CD14-positive monocyte (primary cell): Measurements from ENCODE around the gene CELSR1. TPM values are rescaled to one million over a fixed set of nuclear protein-coding genes. Genes with fewer than 3 reads are reported as not detected.

Experiments
- DNase-seq, 3 donors: peaks; one replicate each; pipeline ENCODE4 v3.0.0-alpha.2; 2011 to 2022
- H2AFZ ChIP-seq: 2 replicates; pipeline ENCODE4 v1.6.0; 2012; ENCODE audit warnings: mild to moderate bottlenecking, low read depth, low read length, inconsistent platforms; ENCODE audit not compliant: insufficient read depth, poor library complexity, severe bottlenecking
- H3K27ac ChIP-seq, 2 donors: 1 replicate in 1 of 2; 2 replicates in 1 of 2; pipeline ENCODE4 v1.5.1; 2012 to 2013; ENCODE audit warnings: low read length in 2 of 2, control low read depth in 1 of 2, inconsistent platforms in 1 of 2, low read depth in 1 of 2, mild to moderate bottlenecking in 1 of 2
- H3K27me3 ChIP-seq, 2 donors: one replicate each; pipeline versions ENCODE4 v1.6.0 to v1.6.1; 2011 to 2013; ENCODE audit warnings: low read length in 2 of 2; ENCODE audit not compliant: control insufficient read depth in 2 of 2, insufficient read depth in 2 of 2
- H3K36me3 ChIP-seq, 2 donors: replicated peaks in 1 of 2; 1 replicate in 1 of 2; 2 replicates in 1 of 2; pipeline versions ENCODE4 v1.5.1 to v1.6.1; 2012 to 2013; ENCODE audit warnings: low read length in 2 of 2, control low read depth in 1 of 2, inconsistent platforms in 1 of 2, mild to moderate bottlenecking in 1 of 2; ENCODE audit not compliant: insufficient read depth in 2 of 2, control insufficient read depth in 1 of 2
- H3K4me1 ChIP-seq, 2 donors: 1 replicate in 1 of 2; 2 replicates in 1 of 2; pipeline versions ENCODE4 v1.5.1 to v1.6.1; 2012 to 2013; ENCODE audit warnings: low read length in 2 of 2, control low read depth in 1 of 2, inconsistent platforms in 1 of 2, mild to moderate bottlenecking in 1 of 2, moderate library complexity in 1 of 2; ENCODE audit not compliant: insufficient read depth in 2 of 2, control insufficient read depth in 1 of 2
- H3K4me2 ChIP-seq: replicated peaks from 2 replicates; pipeline ENCODE3; 2012; ENCODE audit warnings: low read length, moderate library complexity, mild to moderate bottlenecking; ENCODE audit not compliant: poor library complexity, severe bottlenecking; ENCODE audit errors: extremely low read depth
- H3K4me3 ChIP-seq, 3 experiments: fragments of 200-600 bp in 1 of 3; sonication (generic) in 1 of 3; replicated peaks in 1 of 3; 1 replicate in 2 of 3; 2 replicates in 1 of 3; pipeline ENCODE4 v1.5.1; 2011 to 2013; ENCODE audit warnings: low read length in 3 of 3, mild to moderate bottlenecking in 3 of 3, control low read depth in 2 of 3, low read depth in 2 of 3, inconsistent platforms in 1 of 3, moderate library complexity in 1 of 3
- H3K79me2 ChIP-seq: 2 replicates; pipeline ENCODE4 v1.6.0; 2012; ENCODE audit warnings: mild to moderate bottlenecking, control low read depth, inconsistent platforms, low read length, moderate library complexity; ENCODE audit not compliant: insufficient read depth
- H3K9ac ChIP-seq: 2 replicates; pipeline ENCODE4 v1.6.0; 2017; ENCODE audit warnings: low read length, mild to moderate bottlenecking; ENCODE audit not compliant: insufficient read depth, poor library complexity, severe bottlenecking
- H3K9me3 ChIP-seq, 2 donors: replicated peaks in 1 of 2; 1 replicate in 1 of 2; 2 replicates in 1 of 2; pipeline versions ENCODE4 v1.5.1 to v1.6.1; 2012 to 2013; ENCODE audit warnings: low read length in 2 of 2, control low read depth in 1 of 2; ENCODE audit not compliant: control insufficient read depth in 1 of 2, insufficient read depth in 1 of 2
- H4K20me1 ChIP-seq: 2 replicates; pipeline ENCODE4 v1.6.0; 2012; ENCODE audit warnings: mild to moderate bottlenecking, low read length, control low read depth, moderate library complexity; ENCODE audit not compliant: insufficient read depth
- H3K27ac Mint-ChIP-seq, 7 donors: one replicate each; pipeline ENCODE4 v1.8.0; 2020; ENCODE audit warnings: mild to moderate bottlenecking in 7 of 7, mixed read lengths in 7 of 7, moderate library complexity in 6 of 7, inconsistent platforms in 2 of 7
- H3K27me3 Mint-ChIP-seq, 3 donors: one replicate each; pipeline ENCODE4 v1.8.0; 2021 to 2022; ENCODE audit warnings: low read depth in 3 of 3, mild to moderate bottlenecking in 3 of 3, mixed read lengths in 3 of 3, moderate library complexity in 3 of 3, inconsistent platforms in 1 of 3
- H3K36me3 Mint-ChIP-seq, 2 donors: one replicate each; pipeline ENCODE4 v1.8.0; 2020; ENCODE audit warnings: mixed read lengths in 2 of 2, inconsistent platforms in 1 of 2, mild to moderate bottlenecking in 1 of 2
- H3K4me1 Mint-ChIP-seq: one replicate; pipeline ENCODE4 v1.8.0; 2020; ENCODE audit warnings: mild to moderate bottlenecking, mixed read lengths
- H3K4me3 Mint-ChIP-seq, 2 donors: one replicate each; pipeline ENCODE4 v1.8.0; 2020; ENCODE audit warnings: mild to moderate bottlenecking in 2 of 2, mixed read lengths in 2 of 2, moderate library complexity in 1 of 2
- H3K9me3 Mint-ChIP-seq, 7 donors: one replicate each; pipeline ENCODE4 v1.8.0; 2020 to 2022; ENCODE audit warnings: mixed read lengths in 7 of 7, mild to moderate bottlenecking in 6 of 7, moderate library complexity in 6 of 7, inconsistent platforms in 2 of 7
- WGBS: methylation state at CpG from one replicate; pipeline ENCODE4 v1.1.5; 2013; ENCODE audit warnings: missing lambda C conversion rate; ENCODE audit not compliant: insufficient coverage; 5-methylcytosine and 5-hydroxymethylcytosine counted together
- intact Hi-C, 2 donors: fragments of 100-400 bp; cut with micrococcal nuclease; formaldehyde crosslinking; loops; one replicate each; pipeline versions ENCODE4 v1.15.0 to v1.15.1; 2023
- polyA plus RNA-seq, 3 donors: library from polyadenylated mRNA; depleted of rRNA in 1 of 3; unstranded in 2 of 3; stranded (reverse) in 1 of 3; fragments of 300-500 nt in 2 of 3; fragments of >200 nt in 1 of 3; fragmentation: Illumina TruSeq in 2 of 3; gene quantifications; 1 replicate in 2 of 3; 2 replicates in 1 of 3; pipeline ENCODE4 v1.2.3, GENCODE V29; 2012 to 2021
- TF ChIP-seq, protein P1 (sequence below): fragments of 200-600 bp; IDR thresholded peaks from one replicate; pipeline ENCODE4 v1.8.0; 2022; ENCODE audit warnings: antibody characterized with exemption, mild to moderate bottlenecking

CELSR1 gene
- polyA plus RNA-seq, 3 donors, result 0.16 TPM; not detected in 2

DNA sequence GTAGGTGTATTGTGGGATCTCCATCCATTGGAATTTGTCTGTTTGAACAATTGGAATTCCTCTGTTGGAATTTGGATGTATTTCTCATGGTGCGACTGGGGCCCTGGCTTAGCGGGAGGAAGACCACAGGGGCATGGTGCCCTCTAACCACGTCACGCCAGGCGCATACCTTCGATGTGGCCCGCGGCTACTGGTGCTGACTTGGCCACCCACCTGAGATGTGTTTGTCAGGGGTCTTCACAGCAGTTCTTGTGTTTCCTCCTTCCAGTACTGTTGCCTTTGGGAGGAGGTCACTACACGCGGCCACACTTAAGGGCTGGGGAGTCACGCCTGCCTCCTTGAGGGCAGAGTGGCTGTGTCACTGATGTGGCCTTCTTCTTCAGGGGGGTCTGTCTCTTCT, 46.2 kb upstream of the CELSR1 start:
- H3K27ac ChIP-seq, result no peak overlapping the region
- no peak overlapping the region for H3K9ac ChIP-seq
- no peaks in the 10 kb centered on the region for H3K27me3 ChIP-seq
- H3K4me3 ChIP-seq, result no peak overlapping the region
- H3K4me1 ChIP-seq, result peaks cover 66 to 68% of the 10 kb centered on the region in 2 donors
- H3K79me2 ChIP-seq, result peaks cover 100% of the 10 kb centered on the region
- peaks cover 0 to 5% (median 1%) of the 10 kb centered on the region in 3 donors for H3K27me3 Mint-ChIP-seq
- WGBS, result 85% methylated on average over 11 of the region's 11 CpGs
- H3K4me1 Mint-ChIP-seq, result peaks cover 64% of the 10 kb centered on the region
- H3K4me2 ChIP-seq, result no peak overlapping the region
- no peaks in the 10 kb centered on the region for H3K9me3 ChIP-seq
- H3K9me3 Mint-ChIP-seq, result no peaks in the 10 kb centered on the region
- H3K36me3 Mint-ChIP-seq, result peaks cover 10 to 18% of the 10 kb centered on the region in 2 donors
- no peak overlapping the region for H2AFZ ChIP-seq
- H3K36me3 ChIP-seq, result peaks cover 0 to 3% of the 10 kb centered on the region in 2 donors
- intact Hi-C loops, result no loop called here
- TF ChIP-seq, protein P1, sequence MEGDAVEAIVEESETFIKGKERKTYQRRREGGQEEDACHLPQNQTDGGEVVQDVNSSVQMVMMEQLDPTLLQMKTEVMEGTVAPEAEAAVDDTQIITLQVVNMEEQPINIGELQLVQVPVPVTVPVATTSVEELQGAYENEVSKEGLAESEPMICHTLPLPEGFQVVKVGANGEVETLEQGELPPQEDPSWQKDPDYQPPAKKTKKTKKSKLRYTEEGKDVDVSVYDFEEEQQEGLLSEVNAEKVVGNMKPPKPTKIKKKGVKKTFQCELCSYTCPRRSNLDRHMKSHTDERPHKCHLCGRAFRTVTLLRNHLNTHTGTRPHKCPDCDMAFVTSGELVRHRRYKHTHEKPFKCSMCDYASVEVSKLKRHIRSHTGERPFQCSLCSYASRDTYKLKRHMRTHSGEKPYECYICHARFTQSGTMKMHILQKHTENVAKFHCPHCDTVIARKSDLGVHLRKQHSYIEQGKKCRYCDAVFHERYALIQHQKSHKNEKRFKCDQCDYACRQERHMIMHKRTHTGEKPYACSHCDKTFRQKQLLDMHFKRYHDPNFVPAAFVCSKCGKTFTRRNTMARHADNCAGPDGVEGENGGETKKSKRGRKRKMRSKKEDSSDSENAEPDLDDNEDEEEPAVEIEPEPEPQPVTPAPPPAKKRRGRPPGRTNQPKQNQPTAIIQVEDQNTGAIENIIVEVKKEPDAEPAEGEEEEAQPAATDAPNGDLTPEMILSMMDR, result no peak
- no peak overlapping the region for H3K4me3 Mint-ChIP-seq
- peaks cover 55% of the 10 kb centered on the region for H4K20me1 ChIP-seq
- H3K27ac Mint-ChIP-seq, result no peak overlapping the region
- DNase-seq, result no peak

DNA sequence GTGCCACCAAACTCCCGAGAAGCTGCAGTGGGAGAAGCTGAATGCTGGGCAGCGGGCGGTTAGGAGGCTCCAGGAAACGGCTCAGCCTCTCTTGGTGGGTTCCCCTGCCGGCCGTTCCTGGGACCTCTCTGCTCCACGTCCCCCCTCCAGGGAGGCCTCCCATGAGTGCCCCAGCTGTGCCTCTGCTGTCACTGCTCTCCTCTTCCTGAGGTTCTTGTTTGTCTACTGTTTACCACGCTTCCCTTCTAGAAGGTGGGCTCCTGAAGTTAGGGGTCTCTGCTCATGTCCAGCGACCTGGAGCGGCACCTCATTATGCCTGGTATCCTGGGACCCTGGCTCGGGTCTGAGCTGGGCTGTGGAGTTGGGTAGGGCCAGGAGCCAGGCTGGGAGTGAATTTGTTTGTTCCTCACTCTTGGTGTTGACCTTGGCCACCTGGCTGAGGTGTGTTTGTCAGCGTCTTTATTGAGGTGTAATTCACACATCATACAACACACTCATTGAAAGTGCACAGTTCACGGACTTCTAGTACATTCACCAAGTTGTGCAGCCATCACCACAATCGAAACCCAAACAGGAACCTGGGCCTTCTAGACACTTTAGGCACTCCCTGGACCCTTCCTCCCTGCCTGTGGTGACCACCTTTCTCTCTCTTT, 45.0 kb upstream of the CELSR1 start:
- Mint-ChIP-seq H3K36me3 (peaks cover 10 to 18% of the 10 kb centered on the region in 2 donors), H3K4me3 (peak overlapping the region in 1 of 2 donors; percentile 26), H3K27me3 (peaks cover 0 to 5% (median 1%) of the 10 kb centered on the region in 3 donors), H3K27ac (peak overlapping the region in 2 of 7 donors; percentile 25 to 86), H3K9me3 (no peaks in the 10 kb centered on the region), H3K4me1 (peaks cover 64% of the 10 kb centered on the region)
- Histone ChIP-seq H3K4me2 (no peak overlapping the region), H3K79me2 (peaks cover 100% of the 10 kb centered on the region), H3K36me3 (peaks cover 0 to 3% of the 10 kb centered on the region in 2 donors), H2AFZ (no peak overlapping the region), H3K27me3 (no peaks in the 10 kb centered on the region), H3K9me3 (no peaks in the 10 kb centered on the region), H3K9ac (no peak overlapping the region), H3K4me1 (peaks cover 65 to 67% of the 10 kb centered on the region in 2 donors), H4K20me1 (peaks cover 64% of the 10 kb centered on the region), H3K4me3 (no peak overlapping the region), H3K27ac (no peak overlapping the region)
- WGBS, result 67% methylated on average over 13 of the region's 14 CpGs
- DNase-seq, result no peak
- TF ChIP-seq, protein P1, result no peak
- intact Hi-C loops, result no loop called here
